Panc1 (cell line): ENCODE results near the gene STK35. TPM values are rescaled to one million over a fixed set of nuclear protein-coding genes. Genes with fewer than 3 reads are reported as not detected.

Experiments
- ATAC-seq: fragments of 200-7000 bp; cut with Tn5 transposase; 2 replicates; pipeline ENCODE4 v1.9.1; 2020; ENCODE audit warnings: mild to moderate bottlenecking, moderate library complexity
- BruUV-seq: library from RNA; stranded (reverse); fragments of 400-500 nt; replicated peaks from 2 replicates; lab custom pipeline; 2021; lab: Mats Ljungman, UMichigan
- CTCF ChIA-PET: fragments of 300-600 bp; sonication (Branson Sonifier 250); formaldehyde crosslinking; loops from one replicate; lab custom pipeline; 2022; ENCODE audit warnings: antibody characterized with exemption; lab: Charles Lee
- POLR2A ChIA-PET: fragments of 300-600 bp; sonication (Branson Sonifier 250); formaldehyde crosslinking; loops from one replicate; lab custom pipeline; 2022; ENCODE audit warnings: antibody characterized with exemption; lab: Charles Lee
- DNase-seq: peaks from one replicate; pipeline ENCODE4 v3.0.0-alpha.2; 2010; ENCODE audit warnings: low read depth, low spot score
- H3K27ac ChIP-seq: 2 replicates; pipeline ENCODE4 v1.5.1; 2011; ENCODE audit warnings: mild to moderate bottlenecking, low read length, inconsistent platforms
- H3K27me3 ChIP-seq: fragments of 200-500 bp; sonication (Bioruptor generic); 2 replicates; pipeline ENCODE4 v1.6.0; 2014; ENCODE audit warnings: low read length, inconsistent platforms; ENCODE audit not compliant: control insufficient read depth, insufficient read depth
- H3K36me3 ChIP-seq: fragments of 200-500 bp; sonication (Bioruptor generic); 2 replicates; pipeline ENCODE4 v1.5.1; 2014; ENCODE audit warnings: inconsistent platforms, mild to moderate bottlenecking, low read length, moderate library complexity; ENCODE audit not compliant: control insufficient read depth, insufficient read depth
- H3K4me1 ChIP-seq: 2 replicates; pipeline ENCODE4 v1.5.1; 2011; ENCODE audit warnings: inconsistent platforms, mild to moderate bottlenecking, low read length, moderate library complexity; ENCODE audit not compliant: control insufficient read depth, insufficient read depth
- H3K4me3 ChIP-seq, 2 experiments: 2 replicates each; pipeline ENCODE4 v1.5.1; 2011 to 2012; ENCODE audit warnings: low read depth in 2 of 2, low read length in 2 of 2, mild to moderate bottlenecking in 2 of 2, inconsistent platforms in 1 of 2, moderate library complexity in 1 of 2
- H3K9me3 ChIP-seq: fragments of 200-500 bp; sonication (Bioruptor generic); 2 replicates; pipeline ENCODE4 v1.5.1; 2014; ENCODE audit warnings: low read depth, mild to moderate bottlenecking, inconsistent platforms, low read length, moderate library complexity; ENCODE audit not compliant: control insufficient read depth, insufficient read depth
- CTCF ChIP-seq: fragments of 450-650 bp; IDR thresholded peaks from 2 replicates; pipeline ENCODE4 v1.5.1; 2017; ENCODE audit warnings: mild to moderate bottlenecking
- POLR2AphosphoS5 ChIP-seq: IDR thresholded peaks from 2 replicates; pipeline ENCODE4 v1.6.1; 2012; ENCODE audit warnings: mild to moderate bottlenecking, low read depth, low read length, moderate library complexity
- SIN3A ChIP-seq: IDR thresholded peaks from 2 replicates; pipeline ENCODE4 v1.6.1; 2012; ENCODE audit warnings: low read depth, mild to moderate bottlenecking, low read length, moderate library complexity, borderline replicate concordance; ENCODE audit not compliant: insufficient read depth
- TCF7L2 ChIP-seq: IDR thresholded peaks from 2 replicates; pipeline ENCODE4 v1.6.1; 2011; ENCODE audit warnings: mild to moderate bottlenecking, low read depth, low read length, inconsistent platforms
- in situ Hi-C: cut with HindIII; loops from 2 replicates; pipeline ENCODE4 v1.10.0; 2016; ENCODE audit warnings: low sequenced_read_pairs, low pct_unique_long_range_greater_than_20kb
- intact Hi-C: fragments of 100-400 bp; cut with micrococcal nuclease; formaldehyde crosslinking; loops from one replicate; pipeline ENCODE4 v1.10.0; 2022; ENCODE audit not compliant: unreplicated experiment
- total RNA-seq: library from RNA; stranded (reverse); gene quantifications from one replicate; pipeline ENCODE4 v1.2.1, GENCODE V29; 2021; ENCODE audit not compliant: unreplicated experiment
- TF ChIP-seq, protein P1 (sequence below), 2 experiments: IDR thresholded peaks; 2 replicates each; pipeline ENCODE4 v1.6.1; 2011 to 2012; ENCODE audit warnings: low read depth in 2 of 2, control low read depth in 1 of 2, low read length in 1 of 2, mild to moderate bottlenecking in 1 of 2, moderate library complexity in 1 of 2; ENCODE audit not compliant: insufficient read depth in 1 of 2

Gene STK35
- total RNA-seq, 1 experiment from 2014 or later = 27.6 TPM

GRCh38 chr20:2149507-2149906, 47.9 kb downstream of the STK35 start:
- no peaks in the 10 kb centered on the region for H3K36me3 ChIP-seq
- ChIA-PET POLR2A (interaction anchor here (0.7 kb wide), 1 partner anchor 46 kb away, joined by 6 read pairs; no protein-coding TSS in a partner anchor), CTCF (no interaction called here)
- in situ Hi-C loops = no loop called here
- no peak overlapping the region for H3K4me3 ChIP-seq
- H3K4me1 ChIP-seq = no peaks in the 10 kb centered on the region
- BruUV-seq = no TSS peak
- intact Hi-C loops = no loop called here
- DNase-seq (no peak), ATAC-seq (no peak)
- H3K27ac ChIP-seq = no peak overlapping the region
- no peaks in the 10 kb centered on the region for H3K9me3 ChIP-seq
- TF ChIP-seq, protein P1, sequence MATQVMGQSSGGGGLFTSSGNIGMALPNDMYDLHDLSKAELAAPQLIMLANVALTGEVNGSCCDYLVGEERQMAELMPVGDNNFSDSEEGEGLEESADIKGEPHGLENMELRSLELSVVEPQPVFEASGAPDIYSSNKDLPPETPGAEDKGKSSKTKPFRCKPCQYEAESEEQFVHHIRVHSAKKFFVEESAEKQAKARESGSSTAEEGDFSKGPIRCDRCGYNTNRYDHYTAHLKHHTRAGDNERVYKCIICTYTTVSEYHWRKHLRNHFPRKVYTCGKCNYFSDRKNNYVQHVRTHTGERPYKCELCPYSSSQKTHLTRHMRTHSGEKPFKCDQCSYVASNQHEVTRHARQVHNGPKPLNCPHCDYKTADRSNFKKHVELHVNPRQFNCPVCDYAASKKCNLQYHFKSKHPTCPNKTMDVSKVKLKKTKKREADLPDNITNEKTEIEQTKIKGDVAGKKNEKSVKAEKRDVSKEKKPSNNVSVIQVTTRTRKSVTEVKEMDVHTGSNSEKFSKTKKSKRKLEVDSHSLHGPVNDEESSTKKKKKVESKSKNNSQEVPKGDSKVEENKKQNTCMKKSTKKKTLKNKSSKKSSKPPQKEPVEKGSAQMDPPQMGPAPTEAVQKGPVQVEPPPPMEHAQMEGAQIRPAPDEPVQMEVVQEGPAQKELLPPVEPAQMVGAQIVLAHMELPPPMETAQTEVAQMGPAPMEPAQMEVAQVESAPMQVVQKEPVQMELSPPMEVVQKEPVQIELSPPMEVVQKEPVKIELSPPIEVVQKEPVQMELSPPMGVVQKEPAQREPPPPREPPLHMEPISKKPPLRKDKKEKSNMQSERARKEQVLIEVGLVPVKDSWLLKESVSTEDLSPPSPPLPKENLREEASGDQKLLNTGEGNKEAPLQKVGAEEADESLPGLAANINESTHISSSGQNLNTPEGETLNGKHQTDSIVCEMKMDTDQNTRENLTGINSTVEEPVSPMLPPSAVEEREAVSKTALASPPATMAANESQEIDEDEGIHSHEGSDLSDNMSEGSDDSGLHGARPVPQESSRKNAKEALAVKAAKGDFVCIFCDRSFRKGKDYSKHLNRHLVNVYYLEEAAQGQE (IDR thresholded peaks at IDR 0.05; ENCODE audit: insufficient read depth in 1 of 2, low read depth in 2 of 2, low read length in 1 of 2) = no peak
- TF ChIP-seq POLR2AphosphoS5 (no peak), SIN3A (no peak), CTCF (no peak), TCF7L2 (no peak)
- H3K27me3 ChIP-seq = no peaks in the 10 kb centered on the region

DNA sequence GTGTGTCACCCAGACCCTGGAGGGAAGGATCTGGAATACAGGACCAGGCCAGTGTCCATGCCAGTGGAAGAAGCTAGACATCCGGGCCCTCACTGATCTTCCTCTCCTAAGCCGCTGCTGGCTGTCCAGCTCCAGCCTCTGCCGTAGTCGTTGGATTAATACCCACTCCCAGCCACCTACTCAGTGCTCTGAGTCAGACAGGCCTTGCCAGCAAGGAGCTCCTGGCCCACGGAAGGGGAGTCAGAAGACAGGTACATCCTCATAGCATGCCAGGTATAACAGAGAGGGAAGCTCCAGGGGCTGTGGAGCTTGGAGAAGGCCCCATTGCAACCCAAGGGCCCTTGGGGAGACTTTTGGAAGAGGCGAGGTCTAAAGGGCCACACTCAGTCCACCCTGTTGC, 49.0 kb downstream of the STK35 start:
- Histone ChIP-seq H3K27ac (no peak overlapping the region), H3K4me3 (no peak overlapping the region), H3K4me1 (no peaks in the 10 kb centered on the region), H3K9me3 (no peaks in the 10 kb centered on the region), H3K27me3 (no peaks in the 10 kb centered on the region), H3K36me3 (no peaks in the 10 kb centered on the region)
- DNase-seq (no peak), ATAC-seq (no peak)
- POLR2A ChIA-PET = no interaction called here
- CTCF ChIA-PET = interaction anchor here (0.5 kb wide), 1 partner anchor 647 kb away, joined by 5 read pairs; no protein-coding TSS in a partner anchor
- intact Hi-C loops = no loop called here
- TF ChIP-seq CTCF (no peak), SIN3A (no peak), POLR2AphosphoS5 (no peak), TCF7L2 (no peak)
- TF ChIP-seq, protein P1 (IDR thresholded peaks at IDR 0.05; ENCODE audit: insufficient read depth in 1 of 2, low read depth in 2 of 2, low read length in 1 of 2) = no peak
- BruUV-seq = no TSS peak
- in situ Hi-C loops = no loop called here
